B cell (primary cell): ENCODE data around the gene NPW. TPM values are rescaled to one million over a fixed set of nuclear protein-coding genes. Genes with fewer than 3 reads are reported as not detected.
A peak's percentile ranks its signal among the peaks of the same experiment; 100 is the strongest.

Experiments used
- ATAC-seq: fragments of 200-7000 bp; cut with Tn5 transposase; one replicate; pipeline ENCODE4 v1.10.0; 2021; ENCODE audit warnings: low read depth, mild to moderate bottlenecking, moderate number of reproducible peaks, moderate library complexity
- CTCF ChIA-PET: fragments of 350-600 bp; sonication (Branson Sonifier 250); formaldehyde crosslinking; loops from one replicate; lab custom pipeline; 2021; ENCODE audit warnings: antibody characterized with exemption, inconsistent platforms; lab: Charles Lee
- POLR2A ChIA-PET: fragments of 350-600 bp; sonication (Branson Sonifier 250); formaldehyde crosslinking; loops from one replicate; lab custom pipeline; 2021; ENCODE audit warnings: antibody characterized with exemption; lab: Charles Lee
- DNase-seq: peaks from one replicate; pipeline ENCODE4 v3.0.0; 2013
- H2AFZ ChIP-seq: 2 replicates; pipeline ENCODE4 v1.6.1; 2012; ENCODE audit warnings: mild to moderate bottlenecking, low read depth, low read length; ENCODE audit not compliant: insufficient read depth, poor library complexity, severe bottlenecking
- H3K27ac ChIP-seq, 2 donors: 1 replicate in 1 of 2; 2 replicates in 1 of 2; pipeline ENCODE4 v1.5.1; 2012 to 2013; ENCODE audit warnings: low read length in 2 of 2, mild to moderate bottlenecking in 2 of 2, moderate library complexity in 1 of 2
- H3K27me3 ChIP-seq, 4 experiments: fragments of 200-600 bp in 1 of 4; sonication (generic) in 1 of 4; replicated peaks in 1 of 4; 1 replicate in 2 of 4; 2 replicates in 2 of 4; pipeline versions ENCODE4 v1.6.1 to v1.7.0; 2013 to 2016; ENCODE audit warnings: low read length in 3 of 4, mild to moderate bottlenecking in 2 of 4, mixed read lengths in 1 of 4, moderate library complexity in 1 of 4; ENCODE audit not compliant: insufficient read depth in 4 of 4, control insufficient read depth in 3 of 4; ENCODE audit errors: control extremely low read depth in 1 of 4
- H3K36me3 ChIP-seq, 2 experiments: replicated peaks in 1 of 2; 1 replicate in 1 of 2; 2 replicates in 1 of 2; pipeline versions ENCODE4 v1.6.1 to v1.7.1; 2013; ENCODE audit warnings: low read length in 1 of 2; ENCODE audit not compliant: insufficient read depth in 2 of 2, control insufficient read depth in 1 of 2; ENCODE audit errors: control extremely low read depth in 1 of 2, extremely low read depth in 1 of 2
- H3K4me1 ChIP-seq, 2 donors: fragments of 200-600 bp in 1 of 2; sonication (generic) in 1 of 2; 1 replicate in 1 of 2; 2 replicates in 1 of 2; pipeline versions ENCODE4 v1.5.1 to v1.6.1; 2013 to 2017; ENCODE audit warnings: low read length in 2 of 2; ENCODE audit not compliant: control insufficient read depth in 2 of 2, insufficient read depth in 2 of 2
- H3K4me2 ChIP-seq: replicated peaks from 2 replicates; pipeline ENCODE3; 2012; ENCODE audit warnings: mild to moderate bottlenecking, low read depth, low read length; ENCODE audit not compliant: poor library complexity, severe bottlenecking
- H3K4me3 ChIP-seq, 5 experiments: fragments of 200-600 bp in 1 of 5; sonication (generic) in 1 of 5; 1 replicate in 3 of 5; 2 replicates in 2 of 5; pipeline versions ENCODE4 v1.5.1 to v1.7.0; 2011 to 2016; ENCODE audit warnings: low read length in 4 of 5, mild to moderate bottlenecking in 4 of 5, low read depth in 2 of 5, control low read depth in 1 of 5, moderate library complexity in 1 of 5; ENCODE audit not compliant: insufficient read depth in 1 of 5; ENCODE audit errors: control extremely low read depth in 1 of 5, extremely low read depth in 1 of 5
- H3K79me2 ChIP-seq: fragments of 200-600 bp; sonication (generic); one replicate; pipeline ENCODE4 v1.6.0; 2016; ENCODE audit warnings: low read length; ENCODE audit not compliant: control insufficient read depth, insufficient read depth
- H3K9ac ChIP-seq: fragments of 200-600 bp; sonication (generic); 2 replicates; pipeline ENCODE4 v1.6.1; 2017; ENCODE audit warnings: mild to moderate bottlenecking, low read length, moderate library complexity
- H3K9me3 ChIP-seq, 3 donors: one replicate each; pipeline versions ENCODE4 v1.6.1 to v1.7.1; 2013; ENCODE audit warnings: low read length in 2 of 3; ENCODE audit not compliant: control insufficient read depth in 2 of 3, insufficient read depth in 1 of 3; ENCODE audit errors: control extremely low read depth in 1 of 3
- H4K20me1 ChIP-seq: 2 replicates; pipeline ENCODE4 v1.6.0; 2012; ENCODE audit warnings: mild to moderate bottlenecking, low read length; ENCODE audit not compliant: insufficient read depth, control insufficient read depth, poor library complexity, severe bottlenecking
- H3K27ac Mint-ChIP-seq: one replicate; pipeline ENCODE4 v1.8.0; 2021; ENCODE audit warnings: mixed read lengths
- H3K27me3 Mint-ChIP-seq: one replicate; pipeline ENCODE4 v1.8.0; 2021; ENCODE audit warnings: mixed read lengths
- H3K4me1 Mint-ChIP-seq: one replicate; pipeline ENCODE4 v1.8.0; 2021; ENCODE audit warnings: mixed read lengths
- H3K4me3 Mint-ChIP-seq: one replicate; pipeline ENCODE4 v1.8.0; 2021; ENCODE audit warnings: mixed read lengths
- H3K9me3 Mint-ChIP-seq: one replicate; pipeline ENCODE4 v1.8.0; 2022; ENCODE audit warnings: mixed read lengths; ENCODE audit not compliant: insufficient read depth
- CTCF ChIP-seq: fragments of 200-600 bp; IDR thresholded peaks from one replicate; pipeline ENCODE4 v1.8.0; 2022; ENCODE audit warnings: antibody characterized with exemption, mild to moderate bottlenecking
- EZH2 ChIP-seq: IDR thresholded peaks from 2 replicates; pipeline ENCODE4 v1.6.1; 2012; ENCODE audit warnings: borderline replicate concordance, low read depth, mild to moderate bottlenecking, moderate library complexity, low read length; ENCODE audit not compliant: insufficient read depth, poor library complexity, severe bottlenecking
- WGBS: methylation state at CpG from one replicate; pipeline ENCODE4 v1.1.5; 2013; ENCODE audit warnings: missing lambda C conversion rate; ENCODE audit not compliant: insufficient coverage; 5-methylcytosine and 5-hydroxymethylcytosine counted together
- intact Hi-C: fragments of 100-400 bp; cut with micrococcal nuclease; formaldehyde crosslinking; loops from one replicate; pipeline ENCODE4 v1.10.0; 2022
- polyA plus RNA-seq: library from polyadenylated mRNA; depleted of rRNA; stranded (reverse); fragments of >200 nt; gene quantifications from 2 replicates; pipeline ENCODE4 v1.2.3, GENCODE V29; 2012
- total RNA-seq, 2 donors: library from RNA; stranded (reverse); fragments of 120-200 nt in 1 of 2; gene quantifications; 1 replicate in 1 of 2; 2 replicates in 1 of 2; pipeline versions ENCODE4 v1.2.3 to v1.2.4, GENCODE V29; 2013 to 2022

The NPW gene
- total and polyA plus RNA-seq, 2 donors (not counting 1 experiment from before 2014, with no cell fraction given) = 0.13 to 1.7 TPM

- ATAC-seq (no peak), DNase-seq (no peak)
- intact Hi-C loops = loop anchor here (10.0 kb wide), 2 partner anchors 229 to 479 kb away; partner anchors contain the start of gene ECI1
- H3K27me3 ChIP-seq = peaks cover 0 to 49% (median 19%) of the 10 kb centered on the region in 4 experiments
- 94% methylated on average over 13 of the region's 16 CpGs for WGBS
- no peaks in the 10 kb centered on the region for H3K9me3 ChIP-seq
- H3K27ac ChIP-seq = no peak overlapping the region
- peak overlapping the region; percentile 94 for H3K4me2 ChIP-seq
- Mint-ChIP-seq H3K9me3 (no peaks in the 10 kb centered on the region), H3K27me3 (peaks cover 17% of the 10 kb centered on the region), H3K4me3 (peak overlapping the region; percentile 56), H3K4me1 (peaks cover 18% of the 10 kb centered on the region), H3K27ac (no peak overlapping the region)
- ChIA-PET POLR2A (no interaction called here), CTCF (interaction anchor here (0.6 to 4.7 kb wide), 4 partner anchors 22 to 128 kb away, joined by 3 to 35 read pairs (median 15); partner anchors contain the start of genes NTHL1, TRAF7 and TSC2)
- no peak overlapping the region for H2AFZ ChIP-seq
- H3K79me2 ChIP-seq = no peaks in the 10 kb centered on the region
- H4K20me1 ChIP-seq = no peaks in the 10 kb centered on the region
- H3K9ac ChIP-seq = no peak overlapping the region
- no peaks in the 10 kb centered on the region for H3K36me3 ChIP-seq
- TF ChIP-seq CTCF (no peak), EZH2 (no peak)
- H3K4me3 ChIP-seq = no peak overlapping the region
- H3K4me1 ChIP-seq = peaks cover 24 to 26% of the 10 kb centered on the region in 2 donors
These were observed 6.4 kb downstream of the NPW start for GRCh38 chr16:2025878-2026460.

GRCh38 chr16:2026461-2027023, 7.0 kb downstream of the NPW start, which contains the start of gene NHERF2:
Gene NHERF2, plus strand, starts transcription at chr16:2026902. Its CDS starts 104 bp downstream, at chr16:2027006.
- 12% methylated on average over 59 of the region's 59 CpGs for WGBS
- Histone ChIP-seq H3K36me3 (no peaks in the 10 kb centered on the region), H3K27me3 (peaks cover 0 to 45% (median 19%) of the 10 kb centered on the region in 4 experiments), H3K4me3 (peak within 1 kb of the TSS in 3 of 5 experiments; percentile 37 to 48 (median 44)), H3K4me1 (peaks cover 24 to 26% of the 10 kb centered on the region in 2 donors), H3K27ac (no peak within 1 kb of the TSS), H3K79me2 (no peaks in the 10 kb centered on the region), H3K9me3 (peaks cover 0 to 4% (median 0%) of the 10 kb centered on the region in 3 donors), H2AFZ (peak within 1 kb of the TSS; percentile 69), H3K4me2 (peak within 1 kb of the TSS; percentile 94), H4K20me1 (no peaks in the 10 kb centered on the region), H3K9ac (peak within 1 kb of the TSS; percentile 52)
- peak within 1 kb of the TSS; percentile 85 for H3K4me3 Mint-ChIP-seq
- H3K27ac Mint-ChIP-seq = peak within 1 kb of the TSS; percentile 53
- intact Hi-C loops = loop anchor here (10.0 kb wide), 2 partner anchors 228 to 478 kb away; partner anchors contain the start of gene ECI1
- ATAC-seq (peak; percentile 12), DNase-seq (peak; percentile 35)
- H3K9me3 Mint-ChIP-seq = no peaks in the 10 kb centered on the region
- peaks cover 18% of the 10 kb centered on the region for H3K4me1 Mint-ChIP-seq
- no peak for TF ChIP-seq CTCF
- no peak for TF ChIP-seq EZH2
- POLR2A ChIA-PET = no interaction called here
- CTCF ChIA-PET = interaction anchor here (2.1 to 2.2 kb wide), 2 partner anchors 21 to 129 kb away, joined by 6 read pairs; partner anchors contain the start of genes NTHL1, TRAF7 and TSC2
- H3K27me3 Mint-ChIP-seq = peaks cover 15% of the 10 kb centered on the region
